ENCODE data around the gene GALNTL6.

DNA sequence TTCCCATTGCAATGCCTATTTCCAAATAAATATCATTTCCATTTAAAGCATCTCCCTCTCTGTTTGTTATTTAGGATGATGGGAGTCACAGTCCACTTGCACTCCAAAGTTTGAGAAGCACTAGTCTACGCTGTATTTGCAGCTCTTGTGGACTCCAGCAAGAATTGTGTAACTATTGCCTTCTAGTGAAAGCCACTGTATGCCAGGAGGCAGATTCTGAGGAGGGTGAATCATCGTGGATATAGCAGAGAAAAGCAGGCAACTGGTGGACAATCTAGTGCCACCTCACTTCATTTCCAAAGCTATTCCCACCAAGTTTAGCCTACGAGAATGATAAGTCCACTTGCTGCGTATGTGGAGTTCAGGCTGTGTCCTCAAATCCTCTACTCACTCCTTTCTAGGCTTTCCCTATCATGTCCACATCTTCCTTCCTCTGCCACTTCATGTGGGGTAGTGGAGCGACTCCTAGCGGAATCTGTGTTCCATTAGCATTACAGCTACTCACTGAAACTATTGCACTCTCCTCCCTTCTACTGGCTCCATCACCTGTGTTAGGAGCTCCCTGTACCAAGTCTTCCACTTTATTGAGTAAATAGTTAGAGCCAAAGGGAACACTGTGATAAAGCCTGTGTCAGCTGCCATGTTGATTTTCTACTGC, 853.6 kb downstream of the GALNTL6 start:
- TF ChIP-seq EP300 (conservative IDR thresholded peaks at IDR 0.05; ENCODE audit: poor library complexity, severe bottlenecking) (no peak), EZH2 (IDR thresholded peaks at IDR 0.05; ENCODE audit: borderline replicate concordance, insufficient read depth, low read length, poor library complexity, severe bottlenecking) (no peak), POLR2AphosphoS5 (IDR thresholded peaks at IDR 0.05) (no peak), TAF1 (IDR thresholded peaks at IDR 0.05; ENCODE audit: low read depth) (no peak), MXI1 (conservative IDR thresholded peaks at IDR 0.05; ENCODE audit: poor library complexity, severe bottlenecking) (no peak)
- TF ChIP-seq, protein P1, sequence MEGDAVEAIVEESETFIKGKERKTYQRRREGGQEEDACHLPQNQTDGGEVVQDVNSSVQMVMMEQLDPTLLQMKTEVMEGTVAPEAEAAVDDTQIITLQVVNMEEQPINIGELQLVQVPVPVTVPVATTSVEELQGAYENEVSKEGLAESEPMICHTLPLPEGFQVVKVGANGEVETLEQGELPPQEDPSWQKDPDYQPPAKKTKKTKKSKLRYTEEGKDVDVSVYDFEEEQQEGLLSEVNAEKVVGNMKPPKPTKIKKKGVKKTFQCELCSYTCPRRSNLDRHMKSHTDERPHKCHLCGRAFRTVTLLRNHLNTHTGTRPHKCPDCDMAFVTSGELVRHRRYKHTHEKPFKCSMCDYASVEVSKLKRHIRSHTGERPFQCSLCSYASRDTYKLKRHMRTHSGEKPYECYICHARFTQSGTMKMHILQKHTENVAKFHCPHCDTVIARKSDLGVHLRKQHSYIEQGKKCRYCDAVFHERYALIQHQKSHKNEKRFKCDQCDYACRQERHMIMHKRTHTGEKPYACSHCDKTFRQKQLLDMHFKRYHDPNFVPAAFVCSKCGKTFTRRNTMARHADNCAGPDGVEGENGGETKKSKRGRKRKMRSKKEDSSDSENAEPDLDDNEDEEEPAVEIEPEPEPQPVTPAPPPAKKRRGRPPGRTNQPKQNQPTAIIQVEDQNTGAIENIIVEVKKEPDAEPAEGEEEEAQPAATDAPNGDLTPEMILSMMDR (IDR thresholded peaks at IDR 0.05; ENCODE audit: poor library complexity, severe bottlenecking): no peak
